Hematopoietic multipotent progenitor cell (in vitro differentiated cells): Measurements from ENCODE around the gene SLC35A2. TPM values are rescaled to one million over a fixed set of nuclear protein-coding genes. Genes with fewer than 3 reads are reported as not detected.

Experiments
- DNase-seq, 3 donors: peaks; one replicate each; pipeline ENCODE4 v3.0.0-alpha.2; 2011 to 2015; ENCODE audit warnings: low read depth in 2 of 3, low spot score in 2 of 3
- total RNA-seq: library from RNA; depleted of rRNA; stranded (reverse); fragments of >200 nt; gene quantifications from one replicate; pipeline ENCODE4 v1.2.3, GENCODE V29; 2012

SLC35A2 gene
- total RNA-seq, 1 donor, result 14.3 TPM

DNA sequence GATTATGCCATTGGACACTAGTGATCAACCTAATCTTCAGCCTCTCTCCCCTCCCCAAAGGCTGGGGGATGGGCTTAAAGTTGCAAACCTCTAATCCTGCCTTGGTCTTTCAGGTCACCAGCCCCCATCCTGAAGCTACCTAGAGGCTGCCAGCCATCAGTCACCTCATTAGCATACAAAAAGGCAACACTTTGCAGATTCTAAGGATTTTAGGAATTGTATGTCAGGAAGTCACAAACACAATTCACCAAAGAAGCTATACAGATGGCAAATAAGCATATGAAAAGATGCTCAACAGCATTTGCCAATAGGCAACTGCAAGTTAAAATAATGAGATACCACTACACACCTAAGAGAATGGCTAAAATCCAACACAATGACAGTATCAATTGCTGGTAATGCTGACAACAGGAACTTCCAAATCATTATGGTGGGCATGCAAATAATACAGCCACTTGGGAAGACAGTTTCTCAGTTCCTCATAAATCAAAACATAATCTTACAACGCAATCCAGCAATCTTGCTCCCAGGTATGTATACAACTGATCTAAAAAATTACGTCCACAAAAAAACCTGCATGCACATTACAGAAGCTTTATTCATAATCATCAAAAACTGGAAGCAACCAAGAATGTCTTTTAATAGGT is 16.4 kb upstream of the SLC35A2 start:
- no peak for DNase-seq

DNA sequence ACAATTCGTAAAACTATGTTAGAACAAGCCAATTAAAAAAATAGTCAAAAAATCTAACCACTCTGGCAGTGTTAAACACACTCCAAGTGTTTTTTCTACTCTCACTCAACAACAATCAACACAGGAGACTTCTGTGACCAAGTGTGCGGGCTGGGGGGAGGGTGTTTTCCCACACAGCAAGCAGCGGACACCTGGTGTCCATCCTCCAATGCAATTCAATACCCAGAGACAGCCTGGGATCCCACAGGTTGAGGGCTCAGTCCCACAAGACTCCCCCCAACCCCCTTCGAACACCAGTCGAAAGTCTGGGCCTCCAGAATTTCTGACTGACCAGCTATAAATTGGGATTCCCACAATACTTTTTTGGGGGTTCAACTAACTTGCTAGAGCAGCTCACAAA is 15.7 kb upstream of the SLC35A2 start:
- no peak for DNase-seq

GRCh38 chrX:48924270-48924669 is 12.8 kb upstream of the SLC35A2 start:
- DNase-seq, result no peak

DNA sequence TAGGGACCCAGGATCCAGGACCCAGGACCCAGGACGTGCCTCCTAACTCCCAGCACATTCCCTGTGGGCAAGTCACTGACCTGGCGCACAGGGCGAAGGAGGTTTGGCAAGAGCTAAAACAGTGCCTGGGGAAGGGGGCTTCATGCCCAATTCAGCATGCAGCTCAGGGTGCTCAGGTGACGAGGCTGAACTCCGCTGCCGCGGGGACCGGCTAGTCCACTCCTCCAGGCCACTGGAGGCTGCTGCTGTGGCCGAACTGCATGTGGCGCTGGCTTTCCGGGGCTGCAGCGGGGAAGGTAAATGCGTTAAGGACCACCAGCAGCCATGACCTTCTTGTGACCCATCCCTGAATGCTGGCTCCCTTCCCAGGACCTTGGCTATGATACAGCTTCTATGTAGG is 12.3 kb upstream of the SLC35A2 start:
- no peak for DNase-seq

DNA sequence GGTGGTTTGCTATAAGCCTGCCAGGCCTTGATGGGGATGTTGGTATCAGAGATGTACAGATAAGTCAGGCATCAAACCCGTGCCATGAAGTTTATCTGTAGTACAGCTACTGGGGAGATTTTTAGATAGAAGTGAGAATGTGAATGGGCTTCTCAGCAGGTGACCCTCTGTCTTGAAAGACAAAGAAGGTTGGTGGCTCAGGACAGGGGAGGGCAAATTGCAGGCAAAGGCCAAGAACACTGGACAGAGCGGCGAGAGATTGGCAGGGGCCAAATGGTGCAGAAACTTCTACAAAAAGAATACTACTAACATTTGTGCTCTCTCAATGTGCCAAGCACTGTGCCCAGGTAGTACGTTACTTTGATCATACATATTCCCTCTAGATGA is 9.3 kb upstream of the SLC35A2 start:
- DNase-seq, result no peak

DNA sequence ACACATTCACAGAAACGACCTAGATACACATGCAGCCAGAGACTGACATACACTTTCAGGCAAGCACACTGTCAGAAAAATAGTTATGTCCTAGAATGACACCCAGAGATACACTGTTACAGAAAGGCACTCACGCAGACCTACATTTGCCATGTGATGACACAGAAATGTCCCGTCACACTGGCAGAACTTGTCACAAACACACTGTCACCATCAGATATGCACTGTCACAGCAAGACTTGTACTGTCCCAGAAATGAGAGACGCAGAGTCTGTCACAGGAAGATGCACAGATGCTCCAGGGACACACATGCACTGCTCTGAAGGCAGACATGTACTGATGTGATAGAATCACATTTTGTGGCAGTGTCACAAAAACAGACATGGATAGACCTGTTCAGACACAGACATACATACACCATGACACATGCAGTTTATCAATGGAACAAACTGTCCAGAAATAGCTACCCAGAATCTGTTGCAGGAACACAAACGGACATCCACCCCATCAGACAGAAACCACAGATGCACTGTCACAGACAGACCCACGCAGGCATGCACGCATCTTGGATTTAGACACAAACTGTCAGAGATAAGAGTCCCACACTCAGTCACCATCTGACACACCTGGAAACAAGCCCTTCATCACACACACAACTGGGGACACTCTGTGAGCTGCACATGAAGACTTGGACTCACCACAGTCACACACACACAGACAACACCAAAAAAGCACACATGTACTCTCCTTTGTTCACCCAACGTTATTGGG is 8.7 kb upstream of the SLC35A2 start:
- no peak for DNase-seq

- peak in 1 of 3 donors; percentile 39 for DNase-seq
Measured at GRCh38 chrX:48919360-48919841, 8.0 kb upstream of the SLC35A2 start.

- DNase-seq, result peak; percentile 71 to 96 (median 92)
Measured at GRCh38 chrX:48918643-48919340, 7.3 kb upstream of the SLC35A2 start, which contains the start of gene PIM2. Gene PIM2 (minus strand): TSS chrX:48919024. CDS start chrX:48918834, 190 bp downstream.

DNA sequence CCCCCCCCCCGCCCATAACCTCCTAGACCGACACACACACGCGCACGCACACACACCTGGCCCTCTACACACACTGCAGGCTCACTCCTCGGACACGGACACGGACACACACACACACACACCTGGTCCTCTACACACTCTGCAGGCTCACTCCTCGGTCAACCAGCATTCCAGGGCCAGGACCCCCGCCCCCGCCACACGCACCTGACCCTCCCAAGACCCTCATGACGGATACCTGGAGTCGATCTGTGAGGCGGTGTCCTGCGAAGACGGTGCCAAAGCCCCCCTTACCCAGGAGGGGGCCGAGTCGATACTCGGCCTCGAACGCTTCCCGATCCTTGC is 6.8 kb upstream of the SLC35A2 start:
- DNase-seq, result no peak

DNA sequence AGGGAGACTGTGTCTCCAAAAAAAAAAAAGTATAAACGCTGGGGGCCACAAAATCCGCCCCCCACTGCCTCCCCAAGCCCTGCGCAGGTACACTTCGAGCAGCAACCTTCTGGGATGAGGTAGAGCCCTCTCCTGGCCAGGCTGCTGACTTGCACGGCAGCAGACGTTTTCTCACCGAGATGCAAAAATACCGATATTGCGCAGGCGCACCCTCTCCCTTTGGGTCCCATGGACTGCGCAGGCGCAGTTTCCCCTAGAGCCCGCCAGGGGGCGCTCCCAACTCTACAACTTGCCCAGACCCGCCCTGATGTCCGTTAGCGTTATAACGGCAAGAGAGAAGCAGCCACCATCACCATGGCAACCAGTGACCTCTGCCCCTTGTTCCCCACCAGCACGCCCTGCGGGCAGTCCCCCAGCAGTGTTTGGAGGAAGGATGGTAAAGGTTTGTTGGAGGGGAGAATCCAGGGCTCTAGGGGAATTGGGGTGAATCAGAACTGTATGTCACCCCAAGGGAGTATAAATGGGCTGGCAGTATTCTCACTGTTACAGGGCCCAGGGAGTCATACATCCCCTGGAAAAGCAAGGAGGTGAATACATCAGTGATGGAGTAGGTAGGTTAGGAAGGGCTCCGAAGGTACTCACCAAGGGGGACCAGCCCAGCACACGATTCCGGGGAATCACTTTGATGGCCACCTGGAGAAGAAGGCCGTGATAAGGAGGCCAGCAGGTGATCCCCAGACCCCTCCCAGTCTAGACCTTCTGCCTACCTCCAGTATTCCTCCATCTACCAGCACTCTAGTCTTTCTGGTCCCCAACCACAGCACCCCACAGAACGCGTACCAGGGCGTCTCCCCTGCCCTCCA is 5.9 kb upstream of the SLC35A2 start:
- DNase-seq, result peak; percentile 85 to 92 (median 87)

- no peak for DNase-seq
Measured at GRCh38 chrX:48914593-48915493, 3.4 kb upstream of the SLC35A2 start.

GRCh38 chrX:48913605-48914366 is 2.3 kb upstream of the SLC35A2 start:
- DNase-seq, result no peak

DNA sequence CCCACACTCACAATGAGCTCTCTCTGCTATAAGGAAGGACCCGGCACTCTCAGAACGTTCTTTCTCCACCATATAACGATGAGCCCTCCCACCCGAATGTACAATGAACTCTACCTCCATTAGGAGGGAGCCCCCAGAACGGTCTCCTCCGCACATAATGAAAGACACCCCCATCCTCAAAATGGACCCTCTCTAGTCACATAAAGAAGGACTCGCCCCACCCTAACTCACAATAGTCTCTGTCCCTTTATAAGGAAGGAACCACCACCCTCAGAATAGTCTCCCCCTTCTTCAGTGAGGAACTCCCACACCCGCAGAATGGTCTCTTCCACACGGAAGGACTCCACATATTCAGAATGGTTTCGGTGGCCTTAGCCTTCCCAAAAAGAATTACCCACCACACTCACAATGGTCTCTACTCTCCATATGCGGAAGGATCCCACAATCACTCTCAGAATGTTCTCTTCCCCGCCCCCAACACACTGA is 477 bp downstream of the SLC35A2 start:
- DNase-seq, result peak in 2 of 3 donors; percentile 39 to 50

- DNase-seq, result no peak
Measured at GRCh38 chrX:48909703-48910294, 1.6 kb downstream of the SLC35A2 start.

- no peak for DNase-seq
Measured at GRCh38 chrX:48908600-48908999, 2.8 kb downstream of the SLC35A2 start.

- DNase-seq, result no peak
Measured at GRCh38 chrX:48905090-48905790, 6.2 kb downstream of the SLC35A2 start.

DNA sequence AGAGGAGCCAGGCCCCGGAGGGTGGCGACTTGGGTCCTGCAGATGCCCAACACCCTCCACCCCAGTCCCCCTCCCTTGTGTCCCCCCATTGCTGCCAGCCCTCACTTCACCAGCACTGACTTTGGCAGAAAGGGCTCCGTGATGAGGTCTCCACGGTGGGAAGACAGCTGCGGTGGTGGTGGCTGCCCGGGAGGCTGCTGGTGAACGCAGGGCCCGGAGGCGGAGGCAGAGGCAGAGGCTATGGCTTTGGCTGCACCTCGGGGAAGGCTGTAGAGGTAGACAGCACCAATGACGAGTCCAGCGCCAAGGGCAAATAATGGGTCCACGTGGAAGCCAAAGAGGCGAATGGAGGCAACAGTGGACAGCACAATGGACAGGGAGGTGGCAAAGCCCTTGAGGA is 6.8 kb downstream of the SLC35A2 start:
- DNase-seq, result no peak

DNA sequence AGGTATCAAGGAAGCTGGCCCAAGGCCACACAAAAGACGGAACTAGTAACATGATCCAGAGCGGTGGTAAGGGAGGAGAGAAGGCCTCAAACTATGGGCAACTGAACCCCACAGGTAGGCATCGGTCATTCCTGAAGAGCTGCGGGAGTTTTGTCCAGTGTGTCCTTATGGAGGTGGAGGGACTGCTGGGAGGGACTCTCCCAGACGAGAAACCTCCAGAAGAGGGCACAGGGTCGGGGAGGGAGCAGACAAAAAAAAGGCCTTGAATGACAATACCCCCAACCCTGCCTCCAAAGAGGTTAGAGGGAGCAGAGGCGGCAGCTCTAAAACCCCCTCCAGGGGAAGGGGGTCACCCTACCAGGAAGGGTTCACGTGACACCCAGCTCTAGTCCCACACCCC is 7.3 kb downstream of the SLC35A2 start:
- no peak for DNase-seq
